ENCODE measurements around the gene LEF1. TPM values are rescaled to one million over a fixed set of nuclear protein-coding genes. Genes with fewer than 3 reads are reported as not detected.

The LEF1 gene
- total RNA-seq, 1 donor = 0.63 TPM

GRCh38 chr4:108116423-108117168 lies 52.1 kb downstream of the LEF1 start:
- TF ChIP-seq, protein P1, sequence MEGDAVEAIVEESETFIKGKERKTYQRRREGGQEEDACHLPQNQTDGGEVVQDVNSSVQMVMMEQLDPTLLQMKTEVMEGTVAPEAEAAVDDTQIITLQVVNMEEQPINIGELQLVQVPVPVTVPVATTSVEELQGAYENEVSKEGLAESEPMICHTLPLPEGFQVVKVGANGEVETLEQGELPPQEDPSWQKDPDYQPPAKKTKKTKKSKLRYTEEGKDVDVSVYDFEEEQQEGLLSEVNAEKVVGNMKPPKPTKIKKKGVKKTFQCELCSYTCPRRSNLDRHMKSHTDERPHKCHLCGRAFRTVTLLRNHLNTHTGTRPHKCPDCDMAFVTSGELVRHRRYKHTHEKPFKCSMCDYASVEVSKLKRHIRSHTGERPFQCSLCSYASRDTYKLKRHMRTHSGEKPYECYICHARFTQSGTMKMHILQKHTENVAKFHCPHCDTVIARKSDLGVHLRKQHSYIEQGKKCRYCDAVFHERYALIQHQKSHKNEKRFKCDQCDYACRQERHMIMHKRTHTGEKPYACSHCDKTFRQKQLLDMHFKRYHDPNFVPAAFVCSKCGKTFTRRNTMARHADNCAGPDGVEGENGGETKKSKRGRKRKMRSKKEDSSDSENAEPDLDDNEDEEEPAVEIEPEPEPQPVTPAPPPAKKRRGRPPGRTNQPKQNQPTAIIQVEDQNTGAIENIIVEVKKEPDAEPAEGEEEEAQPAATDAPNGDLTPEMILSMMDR (IDR thresholded peaks at IDR 0.05; ENCODE audit: insufficient read depth, low read length) = no peak
- H3K4me3 ChIP-seq (ENCODE audit: low read depth, low read length) = no peak overlapping the region
- DNase-seq (ENCODE audit: low read depth) = no peak

DNA sequence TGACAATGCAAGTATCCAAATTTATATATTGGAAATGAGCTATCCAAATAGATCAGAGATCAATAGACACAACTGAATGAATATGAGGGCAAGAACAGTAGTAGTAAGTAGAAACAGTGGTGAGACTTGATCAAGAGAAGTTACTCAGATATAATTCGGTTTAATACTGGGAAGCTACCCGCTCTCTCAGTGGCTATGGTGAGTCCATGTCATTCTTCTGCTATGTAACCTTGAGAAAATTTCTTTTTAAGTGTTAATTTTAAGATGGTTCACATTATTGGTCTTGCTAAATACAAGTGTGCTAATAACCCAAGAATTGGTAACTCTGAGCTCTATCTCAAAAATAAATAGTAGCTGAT lies 53.6 kb downstream of the LEF1 start:
- TF ChIP-seq, protein P1 (IDR thresholded peaks at IDR 0.05; ENCODE audit: insufficient read depth, low read length) = no peak
- H3K4me3 ChIP-seq (ENCODE audit: low read depth, low read length) = no peak overlapping the region
- no peak for DNase-seq (ENCODE audit: low read depth)

DNA sequence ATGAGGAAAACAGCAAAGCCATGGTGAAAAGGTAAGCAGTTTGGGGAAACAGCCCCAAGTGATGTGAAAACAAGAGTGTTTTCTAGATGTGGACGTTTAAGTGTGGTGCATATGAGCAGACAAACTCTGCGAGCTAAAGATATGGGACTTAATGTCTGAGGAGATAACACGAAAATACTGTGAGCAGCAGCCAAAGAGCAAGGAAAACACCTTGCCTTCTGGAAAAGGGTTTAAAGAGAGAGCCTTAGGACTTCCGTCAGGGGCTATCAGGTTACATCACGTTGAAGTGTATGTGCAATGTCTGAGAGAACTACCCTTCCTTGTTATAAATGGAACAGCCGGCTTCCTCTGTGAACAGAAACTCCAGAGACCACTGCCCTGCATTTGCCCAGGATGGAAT lies 54.2 kb downstream of the LEF1 start:
- no peak overlapping the region for H3K4me3 ChIP-seq (ENCODE audit: low read depth, low read length)
- TF ChIP-seq, protein P1 (IDR thresholded peaks at IDR 0.05; ENCODE audit: insufficient read depth, low read length) = no peak
- no peak for DNase-seq (ENCODE audit: low read depth)

- DNase-seq (ENCODE audit: low read depth) = no peak
- TF ChIP-seq, protein P1 (IDR thresholded peaks at IDR 0.05; ENCODE audit: insufficient read depth, low read length) = no peak
- H3K4me3 ChIP-seq (ENCODE audit: low read depth, low read length) = no peak overlapping the region
Observed at GRCh38 chr4:108113229-108113628, 55.5 kb downstream of the LEF1 start.

DNA sequence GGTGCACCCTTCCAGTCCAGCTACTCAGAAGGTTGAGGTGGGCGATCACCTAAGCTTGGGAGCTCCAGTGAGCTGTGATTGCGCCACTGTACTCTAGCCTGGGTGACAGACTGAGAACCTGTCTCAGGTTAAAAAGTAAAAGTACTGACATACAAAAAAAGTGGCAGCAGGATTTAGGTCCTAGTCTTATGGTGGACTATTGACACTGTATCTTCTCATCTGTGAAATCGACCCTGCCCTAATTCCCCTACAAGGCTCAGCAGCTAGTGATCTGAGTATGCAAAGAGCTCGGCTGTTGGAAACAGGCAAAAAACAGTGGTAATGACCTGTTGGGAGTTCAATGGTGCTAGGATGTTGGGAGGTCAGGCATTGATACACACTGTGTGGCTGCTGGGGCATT lies 57.0 kb downstream of the LEF1 start:
- TF ChIP-seq, protein P1 (IDR thresholded peaks at IDR 0.05; ENCODE audit: insufficient read depth, low read length) = no peak
- no peak for DNase-seq (ENCODE audit: low read depth)

DNA sequence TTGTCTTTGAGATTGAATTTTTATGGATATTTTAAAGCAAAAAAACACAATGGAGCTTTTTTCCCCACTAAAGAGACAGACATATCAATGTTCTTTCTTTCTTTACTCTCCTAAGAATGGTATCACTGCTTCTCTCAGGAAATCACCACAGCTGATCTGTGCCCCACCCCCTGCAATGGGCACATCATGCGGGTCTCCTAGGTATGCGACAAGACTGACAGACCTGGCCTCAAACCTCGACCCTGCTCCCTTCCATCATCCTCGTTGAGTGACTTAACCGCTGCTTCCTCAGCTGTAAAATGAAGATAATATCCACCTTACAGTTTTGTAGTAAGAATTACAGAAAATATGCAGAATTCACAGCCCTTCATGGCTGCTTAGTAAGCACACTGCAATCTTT lies 58.3 kb downstream of the LEF1 start:
- H3K4me3 ChIP-seq (ENCODE audit: low read depth, low read length) = no peak overlapping the region
- DNase-seq (ENCODE audit: low read depth) = no peak
- TF ChIP-seq, protein P1 (IDR thresholded peaks at IDR 0.05; ENCODE audit: insufficient read depth, low read length) = no peak

More for the DNA sequence above, 57.0 kb downstream of the LEF1 start:
- no peak overlapping the region for H3K4me3 ChIP-seq (ENCODE audit: low read depth, low read length)

DNA sequence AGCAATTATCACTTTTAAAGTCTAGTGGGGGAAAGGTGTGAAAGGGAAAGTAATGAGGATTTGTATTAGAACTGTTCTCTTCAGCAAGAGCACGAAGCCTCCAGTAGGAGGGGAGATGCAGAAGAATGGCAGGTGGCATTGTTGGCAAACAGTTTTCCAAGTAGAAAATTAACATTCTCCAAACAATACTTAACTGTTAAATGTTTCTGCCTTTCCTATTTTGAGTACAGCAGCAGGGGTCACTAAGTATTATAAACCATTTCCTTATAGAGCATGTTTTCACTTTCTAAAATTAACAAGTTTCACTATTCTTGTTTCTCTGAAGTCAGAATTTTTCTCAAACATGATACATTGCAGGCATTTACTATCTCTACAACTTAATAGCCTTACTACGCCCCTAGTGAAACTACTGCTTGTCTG lies 58.7 kb downstream of the LEF1 start:
- H3K4me3 ChIP-seq (ENCODE audit: low read depth, low read length) = no peak overlapping the region
- no peak for DNase-seq (ENCODE audit: low read depth)
- TF ChIP-seq, protein P1 (IDR thresholded peaks at IDR 0.05; ENCODE audit: insufficient read depth, low read length) = no peak
